ENCODE data around the gene WDR6.
"Not testable (repeated sequence)": the region's sequence is repeated elsewhere in the genome, so short reads cannot be mapped to it uniquely, and the experiment has no call there.

The WDR6 gene

DNA sequence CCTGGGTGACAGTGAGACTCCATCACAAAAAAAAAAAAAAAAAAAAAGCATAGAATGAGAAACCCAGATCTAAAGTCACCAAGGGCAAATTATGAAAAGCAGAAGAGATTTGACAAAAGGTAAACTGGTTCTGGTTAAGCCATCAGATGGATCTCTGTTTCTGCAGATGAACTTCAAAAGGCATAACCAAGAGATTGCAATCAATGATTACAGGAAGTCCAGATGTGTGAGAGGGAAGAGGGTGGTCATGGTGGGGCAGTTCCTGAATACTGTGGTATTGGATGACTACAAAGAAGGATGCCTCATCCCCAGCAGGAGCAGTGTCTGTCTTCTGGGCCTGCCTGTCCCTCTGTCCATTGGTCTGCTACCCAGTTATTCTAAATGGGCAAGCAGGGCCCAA, 13.4 kb upstream of the WDR6 start:
- no peak for DNase-seq

DNA sequence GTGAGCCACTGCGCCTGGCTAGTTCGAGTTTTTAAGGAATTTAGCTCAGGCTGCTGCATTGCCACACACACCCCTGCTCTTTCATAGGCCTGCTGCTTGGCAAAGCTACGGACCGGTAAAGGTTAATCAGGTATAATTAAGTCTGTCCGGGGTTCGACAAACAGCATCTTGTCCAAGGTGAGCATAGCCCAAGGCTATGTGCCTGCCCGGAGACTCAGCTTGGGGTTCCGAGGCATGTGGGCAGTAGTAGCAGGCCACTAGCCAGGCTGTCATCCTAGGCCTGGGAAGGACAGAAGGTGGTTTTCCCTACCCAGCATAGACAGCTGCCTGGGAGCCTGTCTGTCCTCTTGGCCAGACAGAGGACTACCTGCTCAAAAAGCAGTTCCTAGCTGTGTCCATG, 10.6 kb upstream of the WDR6 start:
- DNase-seq = no peak

DNA sequence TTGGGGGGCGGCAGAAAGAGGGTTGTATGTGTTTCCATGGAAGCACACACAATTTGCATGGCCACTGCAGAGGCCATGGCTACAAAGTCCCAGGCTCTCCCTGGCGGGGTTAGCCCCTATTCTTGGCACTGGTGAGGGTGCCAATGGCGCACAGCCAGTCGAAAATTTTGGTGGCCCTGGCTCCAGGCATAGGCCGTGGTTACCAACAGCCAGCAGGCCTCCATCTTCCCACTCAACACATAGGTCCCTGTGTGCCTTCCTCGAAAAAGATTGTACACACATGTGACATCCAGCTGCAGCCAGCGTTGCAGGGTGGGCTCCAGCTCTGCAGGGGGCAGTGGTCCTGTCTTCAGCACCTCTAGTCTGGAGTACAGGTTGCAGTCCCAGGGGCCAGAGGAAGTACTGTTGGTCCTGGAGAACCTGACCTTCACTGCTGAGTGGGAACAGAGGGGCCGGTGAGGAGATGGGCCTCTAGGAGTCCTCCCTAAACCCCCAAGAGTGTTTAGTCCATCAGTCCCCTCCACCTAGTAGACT, 10.0 kb upstream of the WDR6 start:
- DNase-seq = no peak

DNA sequence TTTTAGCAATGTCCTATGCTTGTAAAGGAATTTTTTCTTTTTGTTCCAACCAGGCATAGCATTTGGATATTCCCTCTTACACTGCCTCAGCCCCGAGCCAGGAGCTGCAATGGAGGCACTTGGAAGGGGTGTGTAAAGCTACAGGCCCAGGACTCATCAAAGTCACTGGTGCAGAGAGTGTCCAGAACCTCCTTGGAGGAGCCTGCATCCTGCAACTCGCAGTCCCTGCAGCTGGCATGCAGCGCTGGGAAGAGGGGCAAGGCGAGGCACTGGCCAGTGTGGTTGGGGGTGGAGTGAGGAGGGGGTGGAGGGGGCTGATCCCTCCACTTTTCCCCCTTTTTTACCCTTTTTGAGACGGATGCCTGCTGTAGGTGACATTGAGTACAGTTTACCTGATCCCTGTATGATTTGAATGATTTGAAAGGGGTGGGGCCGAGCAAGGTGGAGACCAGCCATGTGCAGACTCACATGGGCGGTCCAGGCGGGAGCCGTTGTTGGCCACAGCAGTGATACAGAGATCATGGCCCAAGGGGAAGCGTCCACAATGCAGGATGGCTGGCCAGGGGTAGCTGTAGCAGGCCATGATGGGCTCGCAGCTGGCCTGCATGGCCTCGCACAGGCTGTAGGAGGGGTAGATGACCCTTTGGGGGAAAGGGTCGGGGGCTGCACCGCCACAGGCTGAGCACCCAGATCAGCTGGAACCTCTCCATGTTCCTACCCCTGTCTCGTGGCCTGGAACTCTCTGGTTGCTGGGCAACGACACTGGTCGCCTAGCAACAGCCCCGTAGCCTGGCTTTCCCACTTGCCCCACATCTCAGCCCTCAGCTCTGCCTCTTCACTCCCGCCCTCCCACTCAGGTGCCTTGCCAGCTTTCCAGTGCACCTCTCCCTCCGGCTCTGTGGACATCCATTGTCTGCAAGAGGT, 9.2 kb upstream of the WDR6 start:
- DNase-seq = no peak

DNA sequence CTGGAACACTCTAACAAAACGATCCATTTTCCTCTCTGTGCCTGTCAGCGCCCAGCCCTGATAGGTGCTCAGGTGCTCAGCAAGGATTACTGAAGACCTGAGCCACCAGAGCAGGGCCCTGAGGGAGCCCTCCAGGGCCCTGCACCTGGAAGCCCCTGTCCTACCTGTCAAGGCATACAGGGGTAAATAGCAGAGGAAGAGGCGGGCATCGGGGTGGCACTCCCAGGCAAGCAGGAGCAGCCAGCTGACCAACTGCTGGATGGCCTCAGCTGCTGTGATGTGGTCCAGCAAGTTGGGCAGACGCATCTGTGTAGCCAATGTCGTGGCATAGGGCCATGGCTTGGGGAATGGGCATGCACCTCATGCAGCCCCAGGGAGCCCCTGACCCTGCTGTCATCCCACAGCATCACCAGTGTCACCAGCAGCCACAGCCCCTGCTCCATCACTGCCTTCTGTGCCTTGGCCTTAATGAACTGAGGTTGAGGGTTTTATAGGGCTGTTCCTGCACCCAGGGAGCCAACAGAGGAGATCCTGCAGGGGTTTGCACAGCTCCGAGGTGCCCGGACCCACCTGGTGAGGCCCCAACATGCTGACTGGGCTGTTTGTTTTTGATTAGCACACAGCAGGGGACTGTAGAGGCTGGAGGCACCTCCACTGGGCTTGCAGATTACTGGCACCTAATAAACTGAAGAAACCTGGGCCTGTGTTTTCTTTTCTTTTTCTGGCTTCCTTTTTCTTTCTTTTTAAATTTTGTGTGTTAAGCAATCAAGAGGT, 7.9 kb upstream of the WDR6 start:
- no peak for DNase-seq

DNA sequence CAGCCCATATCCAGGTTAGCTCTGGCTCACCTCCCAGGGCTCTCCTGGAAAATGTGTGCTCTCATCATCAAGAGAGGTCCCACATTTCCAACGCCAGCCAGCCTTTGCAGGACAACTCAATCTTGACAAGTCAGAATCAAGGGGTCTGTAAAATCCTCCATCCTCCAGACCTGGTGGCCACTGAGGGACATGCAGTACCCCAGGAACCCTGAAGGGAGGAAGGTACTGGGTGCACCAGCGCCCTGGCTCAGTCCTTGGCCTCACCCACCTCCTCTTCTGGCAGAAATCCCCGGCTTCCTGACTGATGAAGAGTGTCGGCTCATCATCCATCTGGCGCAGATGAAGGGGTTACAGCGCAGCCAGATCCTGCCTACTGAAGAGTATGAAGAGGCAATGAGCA, 6.0 kb upstream of the WDR6 start:
- DNase-seq = no peak

DNA sequence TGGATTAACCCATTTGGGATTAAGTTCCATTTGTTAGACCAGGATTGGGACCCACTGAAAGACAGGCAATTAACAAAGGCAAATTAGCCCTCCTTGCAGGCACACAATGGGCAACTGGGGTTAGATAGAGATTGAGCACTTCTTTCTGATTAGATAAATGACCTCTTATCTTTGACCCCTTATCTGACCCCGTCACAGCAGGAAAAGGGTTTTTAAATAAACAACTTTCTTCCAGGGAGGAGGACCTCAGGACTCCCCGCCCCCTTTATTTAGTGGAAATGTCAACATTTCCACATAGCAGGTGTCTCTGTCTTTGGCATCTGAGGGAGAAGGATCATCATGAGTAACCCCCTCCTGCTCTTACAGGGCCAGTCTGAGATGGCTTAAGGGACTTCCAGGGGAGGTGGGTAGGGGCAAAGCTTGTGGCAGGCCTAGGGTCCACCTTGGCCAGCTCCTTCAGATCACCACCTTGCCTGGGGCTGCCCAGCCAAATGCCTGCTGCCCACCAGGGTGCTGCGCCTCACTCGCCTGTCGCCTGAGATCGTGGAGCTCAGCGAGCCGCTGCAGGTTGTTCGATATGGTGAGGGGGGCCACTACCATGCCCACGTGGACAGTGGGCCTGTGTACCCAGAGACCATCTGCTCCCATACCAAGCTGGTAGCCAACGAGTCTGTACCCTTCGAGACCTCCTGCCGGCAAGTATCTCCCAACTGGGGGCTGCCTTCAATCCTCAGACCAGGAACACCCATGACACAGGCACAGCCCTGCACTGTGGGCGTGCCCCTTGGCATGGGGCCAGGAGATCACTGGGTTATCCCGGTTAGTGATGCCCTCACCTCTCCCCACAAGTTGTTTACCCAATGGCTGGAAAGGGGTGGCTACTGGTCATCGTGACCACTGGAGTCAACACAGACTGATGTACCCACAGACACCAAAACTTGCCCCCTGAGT, 2.6 kb upstream of the WDR6 start:
- no peak for DNase-seq

DNA sequence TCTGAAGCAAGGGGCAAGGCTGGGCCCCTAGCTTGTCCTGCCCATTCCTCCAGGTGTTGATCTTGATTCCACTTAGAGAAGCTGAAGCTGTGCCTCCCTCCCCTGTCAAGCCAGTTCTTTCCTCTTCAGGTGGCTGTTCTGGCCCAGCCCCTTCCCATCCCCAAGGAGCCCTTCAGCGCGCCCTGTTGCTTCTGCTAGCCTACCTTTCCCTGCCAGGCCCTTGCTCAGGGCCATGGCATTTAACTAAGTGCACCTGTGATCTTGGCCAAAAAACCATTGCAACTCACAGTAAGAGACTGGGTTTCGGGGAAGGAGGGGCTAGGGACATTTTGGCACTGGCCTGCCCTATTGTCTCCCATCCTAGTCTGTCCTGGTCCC, 1.9 kb upstream of the WDR6 start:
- DNase-seq = no peak

DNA sequence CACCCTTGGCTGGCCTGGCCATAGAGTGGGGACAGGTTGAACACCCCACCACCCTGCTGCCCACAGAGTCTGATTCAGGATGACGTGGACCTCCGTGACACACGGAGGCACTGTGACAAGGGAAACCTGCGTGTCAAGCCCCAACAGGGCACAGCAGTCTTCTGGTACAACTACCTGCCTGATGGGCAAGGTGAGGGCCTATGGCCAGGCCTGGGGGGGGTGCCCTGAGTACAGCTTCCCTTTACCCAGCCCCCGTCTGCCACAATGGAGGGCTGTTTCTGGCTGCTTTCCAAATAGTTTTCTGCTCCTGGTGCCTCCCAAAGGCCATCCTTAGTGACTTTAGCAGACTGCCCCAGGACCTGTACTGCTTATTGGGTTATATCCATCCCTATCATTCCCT, 1.2 kb upstream of the WDR6 start:
- DNase-seq = no peak

DNA sequence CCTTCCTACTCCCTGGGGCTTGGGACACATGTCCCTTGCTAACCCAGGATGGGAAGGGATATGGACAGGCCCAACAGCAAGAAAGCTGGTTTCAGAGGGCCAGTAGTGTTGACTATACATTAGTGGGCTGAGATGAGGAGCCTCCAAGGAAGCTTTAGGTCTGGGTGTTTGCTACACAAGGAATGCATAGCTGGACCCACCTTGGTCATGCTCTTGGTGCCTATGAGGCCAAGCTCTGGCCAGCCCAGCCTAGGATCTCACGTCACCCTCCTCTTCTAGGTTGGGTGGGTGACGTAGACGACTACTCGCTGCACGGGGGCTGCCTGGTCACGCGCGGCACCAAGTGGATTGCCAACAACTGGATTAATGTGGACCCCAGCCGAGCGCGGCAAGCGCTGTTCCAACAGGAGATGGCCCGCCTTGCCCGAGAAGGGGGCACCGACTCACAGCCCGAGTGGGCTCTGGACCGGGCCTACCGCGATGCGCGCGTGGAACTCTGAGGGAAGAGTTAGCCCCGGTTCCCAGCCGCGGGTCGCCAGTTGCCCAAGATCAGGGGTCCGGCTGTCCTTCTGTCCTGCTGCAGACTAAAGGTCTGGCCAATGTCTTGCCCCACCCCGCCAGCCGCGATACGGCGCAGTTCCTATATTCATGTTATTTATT, 653 bp upstream of the WDR6 start:
- peak in 1 of 2 experiments; percentile 20 for DNase-seq

DNA sequence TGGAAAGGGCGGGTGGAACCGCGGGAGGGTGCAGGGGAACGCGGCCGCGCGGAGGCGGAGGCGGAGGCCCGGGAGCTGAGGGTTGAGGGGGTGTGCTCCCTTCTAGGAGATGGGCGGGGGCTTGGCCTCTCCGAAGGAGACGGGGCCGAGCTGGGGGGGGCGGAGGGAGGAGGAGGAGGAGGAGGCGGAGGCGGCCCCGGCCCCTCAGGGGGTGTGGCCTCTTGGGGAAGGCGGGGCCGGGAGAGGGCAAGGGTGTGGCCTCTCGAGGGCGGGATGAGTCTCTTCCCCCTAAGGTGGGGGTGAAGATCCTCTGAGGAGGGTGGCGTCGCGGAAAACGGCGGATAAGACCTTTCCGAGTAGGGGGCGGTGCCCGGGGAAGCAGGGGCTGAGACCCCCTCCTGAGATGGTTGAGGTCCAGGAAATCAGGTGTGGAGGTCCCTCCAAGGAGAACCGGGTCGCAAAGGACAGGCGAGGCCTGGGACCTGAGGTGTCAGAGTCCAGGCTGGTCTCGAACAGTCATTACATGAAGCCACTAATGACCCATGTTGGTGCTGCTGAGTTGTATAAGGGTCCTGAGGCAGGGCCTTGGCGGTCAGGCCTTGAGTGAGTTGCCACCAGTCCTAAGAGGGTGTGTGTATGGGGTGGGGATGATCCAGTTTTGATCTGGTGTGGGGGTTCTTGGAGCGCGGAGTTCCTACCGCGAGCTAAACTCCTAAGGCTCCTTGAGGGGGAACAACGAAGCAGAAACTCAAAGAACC, 759 bp downstream of the WDR6 start:
- peak; percentile 81 to 83 for DNase-seq

DNA sequence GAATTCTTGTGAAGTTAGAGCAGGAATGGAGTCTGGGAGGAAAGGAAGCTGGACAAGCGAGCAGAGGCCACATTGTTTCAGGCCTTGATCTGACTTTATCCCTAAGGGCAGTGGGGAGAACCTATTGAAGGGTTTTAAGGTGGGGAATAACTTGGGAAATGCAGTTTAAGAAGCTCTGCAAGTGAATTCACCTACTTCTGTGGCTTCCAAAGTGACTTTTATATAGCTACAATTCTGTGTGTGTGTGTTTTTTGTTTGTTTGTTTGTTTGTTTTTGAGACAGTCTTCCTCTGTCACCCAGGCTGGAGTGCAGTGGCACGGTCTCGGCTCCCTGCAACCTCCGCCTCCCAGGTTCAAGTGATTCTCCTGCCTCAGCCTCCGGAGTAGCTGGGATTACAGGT, 1.4 kb downstream of the WDR6 start:
- DNase-seq = not testable (repeated sequence)

DNA sequence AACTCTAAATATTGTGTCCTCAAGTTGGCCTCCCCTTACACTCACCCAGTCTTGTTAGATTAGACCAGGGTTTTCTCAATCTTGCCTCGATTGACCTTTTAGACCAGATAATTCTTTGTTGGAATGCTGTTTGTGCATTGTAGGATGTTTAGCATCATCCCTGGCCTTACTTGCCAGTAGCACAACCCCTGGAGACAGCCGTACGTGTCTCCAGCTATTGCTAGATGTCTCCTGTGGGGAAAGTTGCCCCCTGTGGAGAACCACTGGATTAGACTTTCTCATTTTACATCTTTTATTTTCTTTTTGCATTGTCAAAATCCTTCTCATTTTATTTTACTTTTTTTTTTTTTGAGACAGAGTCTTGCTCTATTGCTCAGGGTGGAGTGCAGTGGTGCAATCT, 2.2 kb downstream of the WDR6 start:
- DNase-seq = no peak

DNA sequence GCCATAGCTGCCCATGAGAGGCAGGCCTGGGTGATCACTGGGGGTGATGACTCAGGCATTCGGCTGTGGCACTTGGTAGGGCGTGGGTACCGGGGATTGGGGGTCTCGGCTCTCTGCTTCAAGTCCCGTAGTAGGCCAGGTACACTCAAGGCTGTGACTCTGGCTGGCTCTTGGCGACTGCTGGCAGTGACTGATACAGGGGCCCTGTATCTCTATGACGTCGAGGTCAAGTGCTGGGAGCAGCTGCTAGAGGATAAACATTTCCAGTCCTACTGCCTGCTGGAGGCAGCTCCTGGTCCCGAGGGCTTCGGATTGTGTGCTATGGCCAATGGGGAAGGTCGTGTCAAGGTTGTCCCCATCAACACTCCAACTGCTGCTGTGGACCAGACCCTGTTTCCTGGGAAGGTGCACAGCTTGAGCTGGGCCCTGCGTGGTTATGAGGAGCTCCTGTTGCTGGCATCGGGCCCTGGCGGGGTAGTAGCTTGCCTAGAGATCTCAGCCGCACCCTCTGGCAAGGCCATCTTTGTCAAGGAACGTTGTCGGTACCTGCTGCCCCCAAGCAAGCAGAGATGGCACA, 5.3 kb downstream of the WDR6 start:
- no peak for DNase-seq

DNA sequence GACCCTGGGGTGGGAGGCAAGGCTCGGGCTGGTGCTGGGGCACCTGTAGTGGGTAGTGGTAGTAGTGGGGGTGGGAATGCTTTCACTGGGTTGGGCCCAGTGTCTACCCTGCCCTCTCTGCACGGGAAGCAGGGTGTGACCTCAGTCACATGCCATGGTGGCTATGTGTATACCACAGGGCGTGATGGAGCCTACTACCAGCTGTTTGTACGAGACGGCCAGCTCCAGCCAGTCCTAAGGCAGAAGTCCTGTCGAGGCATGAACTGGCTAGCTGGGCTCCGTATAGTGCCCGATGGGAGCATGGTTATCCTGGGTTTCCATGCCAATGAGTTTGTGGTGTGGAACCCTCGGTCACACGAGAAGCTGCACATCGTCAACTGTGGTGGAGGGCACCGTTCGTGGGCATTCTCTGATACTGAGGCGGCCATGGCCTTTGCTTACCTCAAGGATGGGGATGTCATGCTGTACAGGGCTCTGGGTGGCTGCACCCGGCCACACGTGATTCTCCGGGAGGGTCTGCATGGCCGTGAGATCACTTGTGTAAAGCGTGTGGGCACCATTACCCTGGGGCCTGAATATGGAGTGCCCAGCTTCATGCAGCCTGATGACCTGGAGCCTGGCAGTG, 6.0 kb downstream of the WDR6 start:
- DNase-seq = no peak

DNA sequence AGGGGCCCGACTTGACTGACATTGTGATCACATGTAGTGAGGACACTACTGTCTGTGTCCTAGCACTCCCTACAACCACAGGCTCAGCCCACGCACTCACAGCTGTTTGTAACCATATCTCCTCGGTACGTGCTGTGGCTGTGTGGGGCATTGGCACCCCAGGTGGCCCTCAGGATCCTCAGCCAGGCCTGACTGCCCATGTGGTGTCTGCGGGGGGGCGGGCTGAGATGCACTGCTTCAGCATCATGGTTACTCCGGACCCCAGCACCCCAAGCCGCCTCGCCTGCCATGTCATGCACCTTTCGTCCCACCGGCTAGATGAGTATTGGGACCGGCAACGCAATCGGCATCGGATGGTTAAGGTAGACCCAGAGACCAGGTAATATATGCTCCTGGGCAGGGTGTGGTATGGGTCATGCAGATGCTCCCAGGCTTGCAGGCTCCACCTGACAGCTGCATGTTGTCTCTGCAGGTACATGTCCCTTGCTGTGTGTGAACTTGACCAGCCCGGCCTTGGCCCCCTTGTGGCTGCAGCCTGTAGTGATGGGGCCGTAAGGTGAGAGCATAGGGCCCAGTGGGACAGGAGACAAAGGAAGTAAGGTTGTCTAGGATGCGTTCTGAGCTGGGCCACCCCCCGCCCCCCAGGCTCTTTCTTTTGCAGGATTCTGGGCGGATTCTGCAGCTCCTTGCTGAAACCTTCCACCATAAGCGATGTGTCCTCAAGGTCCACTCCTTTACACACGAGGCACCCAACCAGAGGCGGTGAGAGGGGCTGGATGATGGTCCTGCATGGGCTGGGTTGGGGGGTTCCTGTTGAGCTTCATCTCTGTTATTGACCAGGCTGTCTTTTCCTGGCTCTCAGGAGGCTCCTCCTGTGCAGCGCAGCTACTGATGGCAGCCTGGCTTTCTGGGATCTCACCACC, 6.8 kb downstream of the WDR6 start:
- peak; percentile 40 to 41 for DNase-seq

DNA sequence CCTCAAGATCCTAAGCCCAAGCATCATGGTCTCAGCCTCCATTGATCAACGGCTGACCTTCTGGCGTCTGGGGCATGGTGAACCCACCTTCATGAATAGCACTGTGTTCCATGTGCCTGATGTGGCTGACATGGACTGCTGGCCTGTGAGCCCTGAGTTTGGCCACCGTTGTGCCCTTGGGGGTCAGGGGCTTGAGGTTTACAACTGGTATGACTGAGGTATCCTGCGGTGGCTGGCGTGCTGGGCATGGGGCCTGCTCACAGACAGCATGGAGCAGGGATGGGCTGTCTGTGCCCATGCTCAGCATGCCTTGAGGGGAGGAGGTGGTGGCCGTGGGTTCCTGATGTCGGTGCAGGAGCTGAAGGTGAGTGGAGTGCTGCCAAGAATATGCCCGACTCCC, 7.9 kb downstream of the WDR6 start:
- DNase-seq = no peak

DNA sequence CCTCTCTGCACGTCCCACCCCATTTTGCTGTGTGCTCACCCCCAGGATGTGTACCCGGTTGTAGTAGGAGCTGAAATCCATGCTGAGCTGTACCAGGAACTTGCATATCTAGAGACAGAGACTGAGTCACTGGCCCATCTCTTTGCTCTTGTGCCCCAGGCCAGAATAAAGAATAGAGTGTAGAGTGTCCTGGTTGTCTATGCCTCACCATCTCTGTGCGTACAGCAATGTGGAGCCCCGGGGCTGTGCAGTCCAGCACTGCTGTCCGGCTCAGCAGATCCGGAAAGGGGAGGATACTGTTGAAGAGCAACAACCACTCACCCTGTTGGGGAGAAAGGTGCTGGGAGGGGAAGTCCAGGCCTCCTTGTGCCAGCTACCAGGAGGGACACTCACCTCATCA, 8.6 kb downstream of the WDR6 start:
- DNase-seq = no peak

DNA sequence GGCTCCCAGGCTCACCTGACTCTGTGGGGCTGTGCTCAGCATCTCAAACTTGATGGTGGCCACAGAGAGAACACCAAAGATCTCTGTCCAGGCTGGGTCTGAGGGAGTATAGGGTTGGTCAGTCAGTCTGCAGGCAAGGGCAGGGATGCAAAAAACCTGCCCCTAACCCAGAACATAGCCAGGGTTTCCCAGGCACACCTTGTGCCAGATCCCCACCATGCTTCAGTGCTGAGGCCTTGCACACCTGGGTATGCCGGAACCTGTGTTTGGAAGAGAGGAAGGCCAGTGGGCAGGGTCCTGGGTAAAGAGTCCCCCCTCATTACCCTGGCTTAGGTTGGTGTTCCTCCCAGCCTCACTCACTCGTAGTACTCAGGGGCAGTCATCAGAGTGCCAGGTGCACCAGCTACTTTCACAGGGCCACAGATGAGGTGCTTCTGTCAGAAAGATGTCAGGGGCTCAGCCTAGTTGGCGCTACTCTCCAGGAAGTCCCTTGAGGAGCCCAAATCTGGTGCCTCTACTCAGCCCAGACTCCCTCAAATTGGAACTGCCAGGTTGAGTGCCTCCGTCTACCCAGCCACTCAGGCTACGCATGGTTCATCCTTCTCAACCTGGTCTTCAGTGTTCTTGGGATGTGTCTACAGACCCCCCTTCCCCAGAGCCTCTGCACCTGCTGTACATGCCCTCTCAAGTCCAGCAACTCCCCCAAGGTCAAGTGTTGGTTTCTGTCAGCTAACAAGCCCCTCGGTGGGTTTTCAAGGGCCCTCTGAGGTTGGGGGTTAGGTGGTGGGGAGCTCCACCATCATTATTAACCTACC, 9.4 kb downstream of the WDR6 start:
- DNase-seq = no peak

Measured in AML-193 (cell line).